GM10847 (cell line): ENCODE results near the gene PTGR3.

ENCODE experiments used
- POLR2A ChIP-seq: IDR thresholded peaks from 2 replicates; pipeline ENCODE4 v1.6.1; 2011; ENCODE audit not compliant: insufficient read length; ENCODE audit errors: extremely low read depth

Gene PTGR3

DNA sequence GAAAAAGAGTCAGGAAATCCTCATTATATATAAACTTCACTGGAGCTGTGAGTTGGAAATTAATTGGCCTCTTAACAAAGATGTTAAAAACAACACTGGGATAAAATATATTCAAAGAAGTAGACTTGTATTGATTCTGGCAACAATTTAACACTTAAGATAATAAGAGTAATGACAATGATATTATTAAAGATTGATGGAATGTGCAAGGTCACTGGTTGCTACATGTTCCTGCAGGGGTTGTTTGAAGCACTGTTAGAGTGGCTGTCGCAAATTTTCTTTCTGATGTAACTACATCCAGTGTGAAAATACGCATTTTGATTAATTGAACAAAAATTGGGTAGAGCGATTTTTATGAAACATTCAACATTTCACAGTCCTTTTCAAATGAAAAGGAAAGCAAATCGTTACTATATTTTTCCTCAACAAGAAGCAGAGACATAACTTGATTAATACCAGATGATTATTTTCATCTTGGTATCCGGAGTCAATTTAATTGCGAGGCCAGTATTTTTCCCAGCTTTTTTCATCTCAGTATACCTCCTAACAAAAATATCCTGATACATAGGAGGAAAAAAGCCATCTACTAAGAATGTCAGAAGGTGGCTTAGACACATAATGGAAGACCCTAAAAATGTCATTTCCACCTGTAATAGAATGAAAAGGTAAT lies 6.1 kb downstream of the PTGR3 start:
- TF ChIP-seq POLR2A = no peak

DNA sequence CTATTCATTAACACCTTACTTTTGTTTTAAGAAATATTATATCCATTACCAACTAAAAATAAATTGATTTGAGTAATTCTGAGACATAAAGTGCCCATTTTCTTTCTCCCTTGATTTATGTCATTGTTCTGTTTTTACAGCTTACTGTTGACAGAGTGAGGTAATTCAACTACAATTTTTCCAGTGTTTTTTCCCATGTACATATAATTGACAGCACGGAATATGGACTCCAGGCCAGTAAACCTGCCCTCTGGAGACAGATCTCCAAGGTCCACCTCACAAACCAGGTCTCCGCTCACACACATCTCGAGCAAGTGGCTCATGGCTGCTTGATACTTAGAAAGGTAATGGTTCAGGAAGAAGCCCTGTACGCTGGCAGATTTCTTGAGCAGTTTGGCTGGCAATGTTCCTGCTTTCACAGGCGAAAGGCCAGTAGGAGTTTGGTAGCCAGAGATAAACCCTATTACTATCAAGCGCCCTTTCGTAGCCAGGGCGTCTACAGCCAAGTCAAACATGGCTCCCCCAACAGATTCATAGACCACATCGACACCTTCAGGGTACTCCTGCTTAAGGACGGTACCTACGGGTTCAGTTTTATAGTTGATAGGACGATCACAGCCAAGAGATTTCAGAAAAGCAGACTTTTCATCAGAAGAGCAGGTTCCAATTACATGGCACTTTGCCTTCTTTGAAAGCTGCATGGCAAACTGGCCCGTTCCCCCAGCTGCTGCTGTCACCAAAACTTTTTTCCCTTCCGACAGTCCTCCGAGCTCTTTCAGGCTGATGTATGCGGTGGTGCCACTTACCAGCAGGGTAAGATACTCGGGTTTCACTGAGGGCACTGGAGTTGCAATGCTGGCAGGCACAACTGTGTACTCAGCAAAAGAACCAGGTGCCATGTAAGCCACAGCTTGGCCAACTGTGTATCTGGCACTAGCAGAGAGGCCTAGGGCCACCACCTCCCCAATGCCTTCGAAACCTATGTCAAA lies 7.4 kb downstream of the PTGR3 start:
- TF ChIP-seq POLR2A = no peak

DNA sequence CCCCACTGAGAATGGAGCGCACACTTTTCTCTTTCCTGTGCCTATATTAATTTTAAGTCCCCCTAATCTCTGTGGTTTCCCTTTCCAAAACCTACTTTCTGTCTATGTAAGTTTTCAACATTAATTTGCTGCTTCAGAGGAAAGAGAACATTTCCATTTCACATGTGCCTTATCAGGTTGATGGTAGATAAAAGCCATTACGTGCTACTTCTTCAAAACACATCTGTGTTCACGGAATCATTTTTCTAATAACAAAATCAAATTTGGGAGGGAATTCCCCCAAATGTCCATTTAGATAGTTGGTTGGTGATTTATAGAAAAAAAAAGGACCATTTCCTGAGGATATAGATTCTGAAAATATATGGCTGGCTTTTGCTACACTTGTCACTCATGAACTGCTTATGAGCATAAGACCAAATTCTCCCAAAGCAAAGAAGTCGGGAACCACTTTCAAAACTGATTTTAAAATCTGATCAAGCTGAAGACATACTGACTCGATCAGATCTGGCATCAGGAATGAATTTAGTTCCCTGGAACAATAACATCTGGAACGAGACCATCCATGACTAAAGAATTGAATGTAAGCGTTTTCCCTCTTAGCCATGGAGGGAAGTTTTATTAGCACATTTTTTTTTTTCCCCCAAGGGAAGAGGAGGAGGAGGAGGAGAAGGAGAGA lies 8.2 kb downstream of the PTGR3 start:
- no peak for TF ChIP-seq POLR2A

DNA sequence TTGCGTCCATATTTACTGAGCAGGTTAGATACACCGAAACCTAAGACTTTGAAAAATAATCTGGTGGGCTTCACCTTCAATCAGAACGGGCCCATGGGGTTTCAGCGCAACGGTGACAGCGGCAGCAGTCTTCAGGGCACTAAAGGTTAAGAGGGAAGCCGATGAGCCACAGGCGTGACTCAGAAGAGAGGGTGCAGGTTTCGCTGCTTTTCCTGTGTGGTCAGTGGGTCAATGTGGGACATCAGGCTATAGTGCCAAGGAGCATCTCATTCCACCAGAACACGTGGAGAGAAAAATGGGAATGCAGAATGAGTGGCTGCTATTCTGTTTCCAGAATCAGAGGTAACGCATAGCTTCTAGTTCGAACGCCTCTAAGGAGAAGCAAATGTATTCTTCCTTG lies 8.9 kb downstream of the PTGR3 start:
- TF ChIP-seq POLR2A = no peak

DNA sequence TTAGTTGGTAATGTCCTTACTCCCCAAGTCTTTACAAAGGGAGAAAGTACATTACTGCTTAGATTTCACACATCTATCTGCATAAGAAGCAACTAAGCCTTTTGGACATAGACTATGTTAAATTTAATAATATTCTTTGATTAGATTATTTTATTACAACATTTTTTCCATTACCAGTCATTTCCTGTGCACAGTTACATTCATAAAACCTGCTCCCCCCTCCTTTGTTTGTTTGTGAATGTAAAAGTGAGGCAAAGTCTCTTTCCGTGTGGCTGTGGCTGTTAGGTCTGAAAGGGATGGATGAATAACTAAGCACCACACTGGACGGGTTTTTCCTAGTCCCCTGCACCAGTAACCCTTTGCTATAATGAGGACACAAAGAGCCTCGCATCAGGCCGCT lies 9.6 kb downstream of the PTGR3 start:
- no peak for TF ChIP-seq POLR2A

DNA sequence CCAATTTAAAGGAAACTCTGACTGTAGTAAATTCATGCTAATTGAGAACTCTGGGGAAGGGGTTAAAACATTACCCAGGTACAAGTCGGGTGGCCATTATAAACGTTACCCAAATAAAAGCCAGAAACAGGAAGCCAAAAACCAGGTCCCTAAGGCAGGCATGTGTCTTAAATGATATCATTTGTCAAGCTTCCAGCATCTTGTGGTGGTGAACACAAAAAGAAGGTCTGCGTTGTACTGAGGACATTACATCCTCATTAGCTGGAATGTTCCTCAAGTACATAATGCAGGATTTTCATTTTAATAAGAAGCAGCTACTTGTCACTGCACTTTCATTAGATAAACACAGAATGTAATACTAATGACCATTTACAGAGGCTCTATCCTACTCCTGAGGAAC lies 10.9 kb downstream of the PTGR3 start:
- TF ChIP-seq POLR2A = no peak

DNA sequence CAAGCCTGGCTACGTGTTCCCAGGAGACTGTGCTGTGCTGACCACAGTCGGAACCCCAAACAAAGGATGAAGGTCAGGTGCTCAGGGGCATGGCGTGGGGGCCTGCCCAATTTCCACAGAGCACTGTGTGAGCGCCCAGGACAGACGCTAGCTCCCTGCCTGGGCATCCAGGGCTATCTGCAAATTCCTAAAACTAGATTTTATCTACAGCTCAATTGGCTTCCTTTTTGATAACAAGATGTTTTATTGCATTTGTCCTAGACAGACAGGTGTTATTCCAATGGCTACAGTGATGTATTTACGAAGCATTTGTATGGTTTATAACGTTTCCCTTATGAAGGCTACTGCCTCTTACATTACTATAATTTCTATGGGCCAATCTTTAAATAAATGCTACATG lies 16.0 kb downstream of the PTGR3 start:
- TF ChIP-seq POLR2A = no peak

DNA sequence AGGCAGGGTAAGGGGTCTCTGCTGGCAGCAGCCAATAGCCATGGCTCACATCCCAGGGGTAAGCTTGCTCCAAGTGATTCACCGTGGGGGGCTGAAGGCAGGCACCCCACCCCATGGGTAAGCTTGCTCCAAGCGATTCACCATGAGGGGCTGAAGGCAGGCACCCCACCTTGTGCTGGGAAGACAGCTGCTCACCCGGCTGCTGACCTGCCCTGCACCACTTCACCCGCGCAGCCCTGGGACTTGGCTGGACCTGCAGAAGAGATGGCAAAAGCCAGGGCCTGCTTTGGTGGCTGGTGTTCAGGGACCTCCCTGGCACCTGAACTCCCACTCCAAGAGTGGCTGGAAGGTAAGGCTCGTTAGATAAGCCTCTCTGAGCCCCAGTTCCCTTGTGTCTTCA lies 19.2 kb downstream of the PTGR3 start:
- no peak for TF ChIP-seq POLR2A

DNA sequence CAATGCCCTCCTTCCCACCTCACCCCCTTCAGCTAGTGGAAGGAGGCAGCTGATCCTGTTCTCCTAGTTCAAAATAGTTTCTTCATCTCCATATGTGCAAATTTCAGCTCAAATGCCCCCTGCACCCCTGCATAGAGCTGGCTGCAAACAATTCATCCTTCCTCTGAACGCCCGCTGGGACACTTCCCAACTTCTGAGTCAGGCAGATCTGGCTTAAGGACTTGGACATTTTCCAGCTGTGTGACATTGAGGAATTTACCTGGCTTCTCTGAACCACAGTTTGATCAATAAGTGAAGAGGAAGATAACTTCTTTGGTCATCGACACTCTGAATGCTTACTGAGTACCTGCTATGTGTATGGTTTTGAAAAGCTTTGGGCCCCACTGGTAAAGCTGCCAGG lies 23.5 kb downstream of the PTGR3 start:
- no peak for TF ChIP-seq POLR2A

DNA sequence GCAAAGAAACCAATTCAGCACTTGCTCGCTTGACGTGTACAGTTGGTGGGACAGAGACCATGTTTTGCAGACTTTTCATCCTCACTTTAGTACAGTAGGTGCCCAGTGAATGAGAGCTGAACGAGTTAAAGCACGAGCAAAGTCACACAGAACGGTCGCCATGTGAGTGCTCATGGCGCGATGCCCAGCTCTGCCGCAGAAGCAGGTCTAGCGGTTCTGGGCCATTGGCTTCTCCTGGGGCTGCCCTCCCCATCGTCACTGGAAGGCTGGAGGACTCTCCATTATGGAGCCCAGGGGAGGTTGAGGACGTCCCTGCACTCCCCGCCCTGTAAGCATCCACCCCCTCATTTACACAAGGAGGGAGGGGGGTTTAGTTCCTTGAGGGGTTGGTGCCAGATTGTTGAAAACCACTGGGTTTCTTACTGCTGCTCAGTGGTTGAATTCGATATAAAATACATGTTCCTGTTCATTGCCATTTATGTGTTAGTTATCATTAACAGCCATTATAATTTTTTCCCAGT lies 24.9 kb downstream of the PTGR3 start:
- no peak for TF ChIP-seq POLR2A

DNA sequence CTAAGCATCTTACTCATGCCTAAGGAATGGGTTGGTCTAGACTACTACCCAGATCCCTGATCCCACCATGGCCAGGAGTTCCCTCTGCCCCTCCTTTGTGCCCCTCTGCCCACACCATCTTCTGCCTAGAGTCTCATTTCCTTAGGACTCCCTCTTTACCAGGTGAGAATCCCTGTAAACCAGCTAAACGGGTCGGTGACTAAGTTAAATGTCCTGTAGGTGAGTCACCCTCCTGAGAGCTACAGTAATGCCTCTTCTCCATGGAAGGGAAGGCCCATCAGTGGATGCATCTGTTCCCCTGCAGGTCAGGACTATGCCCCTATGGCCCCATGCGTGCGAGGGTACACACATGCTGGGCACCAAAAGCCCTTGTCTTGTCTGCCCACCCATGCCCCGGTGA lies 25.4 kb downstream of the PTGR3 start:
- TF ChIP-seq POLR2A = no peak

DNA sequence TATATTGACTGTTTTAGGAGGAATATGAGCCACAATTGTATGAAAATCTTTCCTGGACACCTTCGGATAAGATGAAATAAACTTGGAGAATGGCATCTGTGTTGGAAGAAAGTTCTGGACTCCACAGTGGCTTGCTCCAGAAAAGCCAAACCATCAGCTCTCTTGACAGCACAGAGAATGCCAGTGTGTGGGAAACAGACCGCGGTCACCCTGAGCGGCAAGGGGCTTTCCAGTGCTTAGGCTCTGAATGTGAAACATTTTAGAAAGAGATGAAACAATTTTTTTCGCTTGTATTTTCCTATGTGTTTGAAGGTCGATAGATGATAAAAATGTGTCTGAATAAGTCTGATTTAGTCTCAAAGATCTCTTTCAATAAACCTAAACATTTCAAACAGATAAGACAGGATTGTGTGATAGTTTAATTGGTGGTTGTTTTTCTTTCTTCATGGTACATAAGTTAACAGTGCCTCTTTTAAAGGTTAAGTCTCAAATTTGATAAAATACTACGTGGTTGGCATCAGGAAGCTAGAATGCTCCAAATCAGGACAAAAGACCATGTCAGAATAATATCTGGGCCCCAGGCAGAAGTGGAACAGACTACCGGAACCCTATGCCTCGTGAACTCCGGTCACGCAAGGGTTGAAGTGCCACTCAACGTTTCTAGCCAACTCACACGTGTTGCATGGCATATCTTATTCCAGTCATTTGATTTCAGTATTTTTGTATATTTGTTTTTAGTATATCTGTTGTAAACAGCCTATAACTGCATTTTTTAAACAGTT lies 28.9 kb downstream of the PTGR3 start:
- TF ChIP-seq POLR2A = no peak

DNA sequence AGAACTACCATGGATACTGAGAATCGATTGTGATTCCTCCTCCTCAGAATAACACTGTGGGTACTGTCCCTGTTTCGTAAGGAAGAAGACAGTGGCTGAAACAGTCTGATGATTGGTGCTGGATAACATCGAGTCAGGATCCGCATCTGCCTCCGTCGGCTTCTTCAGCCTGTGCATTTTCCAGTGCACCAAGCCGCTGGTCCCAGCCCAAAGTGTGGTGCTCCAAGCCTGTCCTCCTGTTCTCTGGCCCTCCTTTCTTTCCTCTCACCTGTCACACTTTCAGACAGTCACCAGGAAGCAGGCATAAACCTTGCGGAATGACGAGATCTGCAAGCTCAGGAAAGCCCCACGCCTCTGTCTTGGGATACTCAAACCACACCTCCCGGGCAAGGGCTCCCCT lies 30.6 kb downstream of the PTGR3 start:
- no peak for TF ChIP-seq POLR2A

DNA sequence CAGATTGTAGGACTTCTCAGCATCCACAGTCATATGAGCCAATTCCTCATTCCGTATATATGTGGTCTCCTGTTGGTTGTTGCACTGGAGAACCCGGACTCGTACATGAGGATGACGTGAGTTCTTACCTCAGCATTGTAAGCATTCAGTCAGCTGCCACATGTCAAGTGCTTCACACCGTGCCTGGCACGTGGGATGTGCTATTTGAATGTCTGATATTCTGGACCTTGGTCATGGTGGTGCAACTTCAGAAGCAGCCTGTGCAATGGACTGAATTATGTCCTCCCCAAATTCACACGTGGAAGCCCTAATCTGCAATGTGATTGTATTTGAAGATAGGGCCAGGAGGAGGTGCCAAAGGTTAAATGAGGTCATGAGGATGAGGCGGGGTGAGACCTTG lies 32.1 kb downstream of the PTGR3 start:
- no peak for TF ChIP-seq POLR2A

DNA sequence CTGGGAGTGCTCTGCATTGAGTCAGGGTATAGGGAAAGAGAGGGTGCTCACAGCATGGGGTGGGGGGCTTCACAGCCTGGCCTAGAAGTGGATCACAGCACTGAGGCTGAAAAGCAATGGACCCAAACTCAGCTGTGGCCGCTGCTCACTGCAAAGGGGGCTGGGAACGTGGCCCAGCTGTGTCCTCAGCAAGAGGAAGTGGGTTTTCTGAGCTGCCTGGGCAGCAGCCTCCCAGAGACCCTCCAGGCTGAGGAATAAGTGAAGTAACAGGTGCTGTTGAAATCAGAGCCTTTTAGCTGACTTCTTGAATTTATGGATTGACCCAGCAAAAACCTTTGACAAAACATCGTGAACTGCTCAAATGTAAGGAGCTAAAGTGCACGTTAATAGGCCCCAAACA lies 35.2 kb downstream of the PTGR3 start:
- TF ChIP-seq POLR2A = no peak
